ENCODE data around the gene NOP56.
A peak's percentile ranks its signal among the peaks of the same experiment; 100 is the strongest.
"Not testable (repeated sequence)": the region's sequence is repeated elsewhere in the genome, so short reads cannot be mapped to it uniquely, and the experiment has no call there.

NOP56 gene

GRCh38 chr20:2643708-2644107 lies 8.7 kb upstream of the NOP56 start:
- no peak for DNase-seq

- DNase-seq, result peak; percentile 35
Observed at GRCh38 chr20:2652724-2653555, 508 bp downstream of the NOP56 start.

GRCh38 chr20:2653556-2654383 lies 1.3 kb downstream of the NOP56 start:
- no peak for DNase-seq

- DNase-seq, result no peak
Observed at GRCh38 chr20:2654384-2654822, 2.0 kb downstream of the NOP56 start.

- DNase-seq, result no peak
Observed at GRCh38 chr20:2654831-2655230, 2.4 kb downstream of the NOP56 start.

- DNase-seq, result no peak
Observed at GRCh38 chr20:2655331-2656116, 3.1 kb downstream of the NOP56 start.

GRCh38 chr20:2656471-2657117 lies 4.2 kb downstream of the NOP56 start:
- no peak for DNase-seq

- DNase-seq, result no peak
Observed at GRCh38 chr20:2657241-2657640, 4.8 kb downstream of the NOP56 start.

- no peak for DNase-seq
Observed at GRCh38 chr20:2657674-2658073, 5.2 kb downstream of the NOP56 start.

GRCh38 chr20:2658414-2659354 lies 6.3 kb downstream of the NOP56 start:
- DNase-seq, result peak; percentile 19

- DNase-seq, result no peak
Observed at GRCh38 chr20:2659547-2659946, 7.1 kb downstream of the NOP56 start.

GRCh38 chr20:2663364-2663886 lies 11.0 kb downstream of the NOP56 start:
- DNase-seq, result no peak

- peak; percentile 95 for DNase-seq
Observed at GRCh38 chr20:2663887-2664719, 11.7 kb downstream of the NOP56 start, which contains the start of gene IDH3B. TSS of gene IDH3B (minus strand) at chr20:2664216. CDS start at chr20:2664188, 28 bp downstream.

GRCh38 chr20:2671977-2672376 lies 19.5 kb downstream of the NOP56 start:
- DNase-seq, result no peak

- DNase-seq, result no peak
Observed at GRCh38 chr20:2672446-2672845, 20.0 kb downstream of the NOP56 start.

- DNase-seq, result no peak
Observed at GRCh38 chr20:2673453-2673852, 21.0 kb downstream of the NOP56 start.

GRCh38 chr20:2680046-2680445 lies 27.6 kb downstream of the NOP56 start:
- DNase-seq, result no peak

GRCh38 chr20:2682040-2682439 lies 29.6 kb downstream of the NOP56 start:
- DNase-seq, result not testable (repeated sequence)

GRCh38 chr20:2684817-2685216 lies 32.4 kb downstream of the NOP56 start:
- not testable (repeated sequence) for DNase-seq

- DNase-seq, result no peak
Observed at GRCh38 chr20:2687514-2687913, 35.1 kb downstream of the NOP56 start.

Data from NCI-H510A treated with DMSO at 0.1 percent for 48 hours (cell line).